H1 (cell line): ENCODE measurements around the gene MLPH. TPM values are rescaled to one million over a fixed set of nuclear protein-coding genes. Genes with fewer than 3 reads are reported as not detected.

Experiments used
- CTCF ChIA-PET: fragments of 300-600 bp; sonication (Branson Sonifier 250); formaldehyde crosslinking; loops from one replicate; lab custom pipeline; 2021; ENCODE audit not compliant: partially characterized antibody; lab: Charles Lee
- POLR2A ChIA-PET: fragments of 300-600 bp; sonication (Branson Sonifier 250); formaldehyde crosslinking; loops from one replicate; lab custom pipeline; 2021; ENCODE audit warnings: inconsistent platforms; ENCODE audit not compliant: partially characterized antibody; lab: Charles Lee
- DNase-seq, 2 experiments: peaks; one replicate each; pipeline versions ENCODE4 v3.0.0 to v3.0.0-alpha.2; 2010 to 2022; ENCODE audit warnings: low spot score in 2 of 2, low read depth in 1 of 2, mixed read lengths in 1 of 2
- FAIRE-seq: peaks from 2 replicates; lab custom pipeline; 2011; peaks lifted over from hg19 to GRCh38; lab: Jason Lieb, UNC
- H2AFZ ChIP-seq: 2 replicates; pipeline ENCODE4 v1.8.1; 2012; ENCODE audit warnings: low read length, inconsistent platforms
- H2AK5ac ChIP-seq: 2 replicates; pipeline ENCODE4 v1.6.1; 2013; ENCODE audit warnings: low read depth, low read length
- H2BK120ac ChIP-seq: replicated peaks from 2 replicates; pipeline ENCODE3; 2013; ENCODE audit warnings: low read depth, low read length, inconsistent platforms
- H2BK12ac ChIP-seq: 2 replicates; pipeline ENCODE4 v1.6.1; 2013; ENCODE audit warnings: low read depth, low read length
- H2BK15ac ChIP-seq: 2 replicates; pipeline ENCODE4 v1.6.1; 2013; ENCODE audit warnings: low read length
- H2BK20ac ChIP-seq: 2 replicates; pipeline ENCODE4 v1.6.1; 2013; ENCODE audit warnings: low read length
- H2BK5ac ChIP-seq: 2 replicates; pipeline ENCODE4 v1.6.1; 2013; ENCODE audit warnings: low read depth, low read length
- H3K14ac ChIP-seq: 2 replicates; pipeline ENCODE4 v1.6.1; 2013; ENCODE audit warnings: inconsistent platforms; ENCODE audit not compliant: insufficient read length
- H3K18ac ChIP-seq: 2 replicates; pipeline ENCODE4 v1.6.1; 2013; ENCODE audit warnings: low read length; ENCODE audit errors: extremely low read depth
- H3K23ac ChIP-seq: 2 replicates; pipeline ENCODE4 v1.6.1; 2013; ENCODE audit warnings: inconsistent platforms; ENCODE audit not compliant: insufficient read length
- H3K23me2 ChIP-seq: 2 replicates; pipeline ENCODE4 v1.6.1; 2013; ENCODE audit warnings: low read depth, low read length
- H3K27ac ChIP-seq: 2 replicates; pipeline ENCODE4 v1.6.1; 2011; ENCODE audit warnings: low read depth, low read length, inconsistent platforms
- H3K27me3 ChIP-seq, 4 experiments: replicated peaks in 1 of 4; 1 replicate in 1 of 4; 2 replicates in 3 of 4; pipeline versions ENCODE4 v1.6.1 to v1.8.1; 2011 to 2013; ENCODE audit warnings: low read length in 3 of 4, mild to moderate bottlenecking in 3 of 4, inconsistent platforms in 2 of 4, mixed read lengths in 2 of 4, moderate library complexity in 1 of 4; ENCODE audit not compliant: control insufficient read depth in 3 of 4, insufficient read depth in 3 of 4; ENCODE audit errors: extremely low read depth in 1 of 4
- H3K36me3 ChIP-seq, 4 experiments: 2 replicates each; pipeline versions ENCODE4 v1.6.1 to v1.8.1; 2011 to 2013; ENCODE audit warnings: mild to moderate bottlenecking in 4 of 4, low read length in 3 of 4, moderate library complexity in 2 of 4, control low read depth in 1 of 4, inconsistent platforms in 1 of 4; ENCODE audit not compliant: insufficient read depth in 4 of 4, control insufficient read depth in 2 of 4
- H3K4ac ChIP-seq: replicated peaks from 2 replicates; pipeline ENCODE3; 2013; ENCODE audit warnings: low read length, low read depth, mixed read lengths, inconsistent platforms; ENCODE audit not compliant: insufficient read length
- H3K4me1 ChIP-seq, 4 experiments: replicated peaks in 1 of 4; 1 replicate in 1 of 4; 2 replicates in 3 of 4; pipeline versions ENCODE4 v1.6.1 to v1.8.1; 2011 to 2013; ENCODE audit warnings: low read length in 3 of 4, inconsistent platforms in 2 of 4, mixed read lengths in 1 of 4; ENCODE audit not compliant: insufficient read depth in 4 of 4, control insufficient read depth in 3 of 4
- H3K4me2 ChIP-seq, 2 experiments: 2 replicates each; pipeline versions ENCODE4 v1.6.1 to v1.8.1; 2011 to 2013; ENCODE audit warnings: low read depth in 2 of 2, low read length in 2 of 2, control low read depth in 1 of 2, inconsistent platforms in 1 of 2, mild to moderate bottlenecking in 1 of 2; ENCODE audit not compliant: insufficient read depth in 1 of 2
- H3K4me3 ChIP-seq, 4 experiments: fragments of 200-600, 300-600 bp in 1 of 4; sonication (generic), shearing (Covaris generic), sonication (Bioruptor Twin) in 1 of 4; 2 replicates each; pipeline versions ENCODE4 v1.5.1 to v1.8.1; 2011 to 2016; ENCODE audit warnings: low read length in 4 of 4, low read depth in 3 of 4, control low read depth in 2 of 4, inconsistent platforms in 2 of 4, mild to moderate bottlenecking in 2 of 4, mixed read lengths in 1 of 4, moderate library complexity in 1 of 4; ENCODE audit not compliant: insufficient read depth in 2 of 4; ENCODE audit errors: extremely low read depth in 1 of 4
- H3K56ac ChIP-seq: replicated peaks from 2 replicates; pipeline ENCODE3; 2013; ENCODE audit warnings: low read depth, mild to moderate bottlenecking, mixed read lengths, low read length, inconsistent platforms; ENCODE audit not compliant: insufficient read length
- H3K79me1 ChIP-seq: 2 replicates; pipeline ENCODE4 v1.6.1; 2013; ENCODE audit warnings: low read depth, low read length, control low read depth
- H3K79me2 ChIP-seq, 2 experiments: 2 replicates each; pipeline versions ENCODE4 v1.6.1 to v1.8.1; 2012 to 2013; ENCODE audit warnings: low read length in 2 of 2, mild to moderate bottlenecking in 2 of 2, inconsistent platforms in 1 of 2; ENCODE audit not compliant: insufficient read depth in 2 of 2, control insufficient read depth in 1 of 2
- H3K9ac ChIP-seq, 4 experiments: replicated peaks in 1 of 4; 1 replicate in 1 of 4; 2 replicates in 3 of 4; pipeline versions ENCODE4 v1.6.1 to v1.8.1; 2011 to 2013; ENCODE audit warnings: low read depth in 3 of 4, low read length in 3 of 4, control low read depth in 2 of 4, mild to moderate bottlenecking in 2 of 4, moderate library complexity in 2 of 4, inconsistent platforms in 1 of 4; ENCODE audit errors: extremely low read depth in 1 of 4
- H3K9me3 ChIP-seq, 2 experiments: 2 replicates each; pipeline versions ENCODE4 v1.6.1 to v1.8.1; 2012 to 2013; ENCODE audit warnings: mild to moderate bottlenecking in 2 of 2, moderate library complexity in 2 of 2, control low read depth in 1 of 2, inconsistent platforms in 1 of 2, low read depth in 1 of 2, low read length in 1 of 2, mixed read lengths in 1 of 2; ENCODE audit not compliant: insufficient read depth in 2 of 2
- H4K20me1 ChIP-seq, 2 experiments: replicated peaks in 1 of 2; 2 replicates each; pipeline versions ENCODE3 to v1.8.1; 2011 to 2013; ENCODE audit warnings: inconsistent platforms in 2 of 2, low read length in 2 of 2, mild to moderate bottlenecking in 1 of 2; ENCODE audit not compliant: insufficient read depth in 2 of 2, control insufficient read depth in 1 of 2
- H4K5ac ChIP-seq: 2 replicates; pipeline ENCODE4 v1.6.1; 2013; ENCODE audit warnings: low read length, low read depth, mixed read lengths, inconsistent platforms; ENCODE audit not compliant: insufficient read length
- H4K8ac ChIP-seq: 2 replicates; pipeline ENCODE4 v1.8.0; 2013; ENCODE audit warnings: mild to moderate bottlenecking, moderate library complexity, low read length, inconsistent platforms; ENCODE audit not compliant: insufficient read depth; ENCODE audit errors: extremely low read depth
- H4K91ac ChIP-seq: replicated peaks from 2 replicates; pipeline ENCODE3; 2013; ENCODE audit warnings: low read length, mixed read lengths, inconsistent platforms; ENCODE audit not compliant: insufficient read length
- ATF3 ChIP-seq: IDR thresholded peaks from 2 replicates; pipeline ENCODE4 v1.6.1; 2011; ENCODE audit warnings: low read depth, mild to moderate bottlenecking, low read length; ENCODE audit not compliant: insufficient read depth
- PHF8 ChIP-seq: fragments of 200-600 bp; sonication (generic); conservative IDR thresholded peaks from 2 replicates; pipeline ENCODE4 v1.7.1; 2012; ENCODE audit warnings: low read depth, mild to moderate bottlenecking, inconsistent platforms, low read length, moderate library complexity
- POLR2A ChIP-seq, 2 experiments: IDR thresholded peaks; 1 replicate in 1 of 2; 2 replicates in 1 of 2; pipeline ENCODE4 v1.6.1; 2011; ENCODE audit warnings: low read depth in 2 of 2, low read length in 2 of 2, mild to moderate bottlenecking in 2 of 2; ENCODE audit errors: control extremely low read depth in 1 of 2
- RAD21 ChIP-seq, 2 experiments: IDR thresholded peaks in 1 of 2; conservative IDR thresholded peaks in 1 of 2; 2 replicates each; pipeline ENCODE4 v1.6.1; 2011; ENCODE audit warnings: low read depth in 2 of 2, low read length in 2 of 2, improper control_type of control experiment in 1 of 2, inconsistent platforms in 1 of 2, mild to moderate bottlenecking in 1 of 2, moderate library complexity in 1 of 2
- TEAD4 ChIP-seq: IDR thresholded peaks from 2 replicates; pipeline ENCODE4 v1.6.1; 2012; ENCODE audit warnings: low read depth, low read length, inconsistent platforms, mixed read lengths
- WGBS, 2 experiments: shearing (Covaris generic) in 1 of 2; methylation state at CpG; one replicate each; pipeline versions ENCODE4 v1.1.6 to v1.1.7; 2013 to 2015; ENCODE audit warnings: low lambda C conversion rate in 2 of 2, mixed read lengths in 2 of 2, inconsistent platforms in 1 of 2, low coverage in 1 of 2, missing lambda C conversion rate in 1 of 2; ENCODE audit not compliant: insufficient replicate concordance in 2 of 2, insufficient coverage in 1 of 2, insufficient read length in 1 of 2; ENCODE audit errors: extremely low coverage in 1 of 2, missing lambda C conversion rate in 1 of 2; 5-methylcytosine and 5-hydroxymethylcytosine counted together
- polyA plus RNA-seq, 7 experiments: library from polyadenylated mRNA; depleted of rRNA in 3 of 7; stranded (reverse) in 5 of 7; unstranded in 2 of 7; fragments of >200 nt in 5 of 7; fragments of 200-250 nt in 2 of 7; gene quantifications; 1 replicate in 5 of 7; 2 replicates in 1 of 7; 4 replicates in 1 of 7; pipeline versions ENCODE4 v1.2.1 to v1.2.3, GENCODE V29; 2011 to 2013; ENCODE audit warnings: missing spikeins in 2 of 7, mixed read lengths in 2 of 7
- total RNA-seq: library from RNA; stranded (reverse); fragmentation: NEBNext Ultra II Directional; extraction: Animal tissue kit (Norgen Biotek cat#: 25700); gene quantifications from 2 replicates; pipeline ENCODE4 v1.2.1, GENCODE V29; 2021

Gene MLPH
- total and polyA plus RNA-seq, 2 of the 8 experiments (the other 6 are each of a cell fraction or from before 2014, with no cell fraction given) = 12.7 to 17.0 TPM

- Histone ChIP-seq H3K23ac (no peak overlapping the region), H3K79me1 (peaks cover 2% of the 10 kb centered on the region; the same call in 1 of the 2 replicates), H4K20me1 (peaks cover 0 to 3% of the 10 kb centered on the region in 2 experiments), H4K91ac (peak overlapping the region; percentile 61), H2BK20ac (no peak overlapping the region), H3K27me3 (no peaks in the 10 kb centered on the region), H3K23me2 (peaks cover 4% of the 10 kb centered on the region), H3K9ac (no peak overlapping the region; a peak in 1 of 7 replicates), H3K9me3 (no peaks in the 10 kb centered on the region), H4K5ac (no peak overlapping the region), H2AFZ (no peak overlapping the region), H3K4ac (peak overlapping the region; percentile 87), H3K4me1 (peaks cover 0 to 32% (median 18%) of the 10 kb centered on the region in 4 experiments; a peak in 6 of 7 replicates), H3K4me2 (peak overlapping the region in 1 of 2 experiments; percentile 4; a peak in 2 of 4 replicates), H2BK5ac (peak overlapping the region; percentile 40; the same call in 1 of the 2 replicates), H4K8ac (peak overlapping the region; percentile 69), H2AK5ac (no peak overlapping the region), H3K36me3 (no peaks in the 10 kb centered on the region; a peak in 1 of 8 replicates), H3K79me2 (peaks cover 4 to 53% of the 10 kb centered on the region in 2 experiments; a peak in 3 of 4 replicates), H3K18ac (no peak overlapping the region; the same call in 1 of the 2 replicates), H2BK120ac (no peak overlapping the region), H3K4me3 (no peak overlapping the region), H2BK12ac (peak overlapping the region; percentile 3; the same call in 1 of the 2 replicates), H3K56ac (no peak overlapping the region), H3K27ac (no peak overlapping the region; the same call in 1 of the 2 replicates), H3K14ac (no peak overlapping the region), H2BK15ac (0 out of 2 replicates have a peak overlapping the region, but pooled peaks have one; percentile 13)
- DNase-seq = no peak
- ChIA-PET POLR2A (interaction anchor here (0.8 to 5.5 kb wide), 13 partner anchors 8 to 116 kb away, joined by 3 to 27 read pairs (median 4); no protein-coding TSS in a partner anchor), CTCF (interaction anchor here (0.8 to 2.9 kb wide), 14 partner anchors 8 to 388 kb away, joined by 3 to 14 read pairs (median 4); no protein-coding TSS in a partner anchor)
- 84% methylated on average over 15 of the region's 15 CpGs; no CpG with 5 or more reads in 1 of the 2 experiments for WGBS, 2 experiments
- FAIRE-seq = no peak
- TF ChIP-seq RAD21 (IDR thresholded peaks at IDR 0.05 in 1 of 2, conservative IDR thresholded peaks at IDR 0.05 in 1 of 2; ENCODE audit: low read depth in 2 of 2, low read length in 2 of 2) = no peak
- no peak for TF ChIP-seq PHF8
- no peak for TF ChIP-seq TEAD4
- 0 out of 3 replicates have a peak, but pooled peaks of 1 of the 2 experiments have one; percentile 26 for TF ChIP-seq POLR2A (IDR thresholded peaks at IDR 0.05; ENCODE audit: control extremely low read depth in 1 of 2, low read depth in 2 of 2, low read length in 2 of 2)
- no peak for TF ChIP-seq ATF3
These were observed 98.7 kb downstream of the MLPH start for GRCh38 chr2:237585590-237586221.
